ENCODE data around the gene SLC22A8.
"Not testable (repeated sequence)": the region's sequence is repeated elsewhere in the genome, so short reads cannot be mapped to it uniquely, and the experiment has no call there.

The SLC22A8 gene

DNA sequence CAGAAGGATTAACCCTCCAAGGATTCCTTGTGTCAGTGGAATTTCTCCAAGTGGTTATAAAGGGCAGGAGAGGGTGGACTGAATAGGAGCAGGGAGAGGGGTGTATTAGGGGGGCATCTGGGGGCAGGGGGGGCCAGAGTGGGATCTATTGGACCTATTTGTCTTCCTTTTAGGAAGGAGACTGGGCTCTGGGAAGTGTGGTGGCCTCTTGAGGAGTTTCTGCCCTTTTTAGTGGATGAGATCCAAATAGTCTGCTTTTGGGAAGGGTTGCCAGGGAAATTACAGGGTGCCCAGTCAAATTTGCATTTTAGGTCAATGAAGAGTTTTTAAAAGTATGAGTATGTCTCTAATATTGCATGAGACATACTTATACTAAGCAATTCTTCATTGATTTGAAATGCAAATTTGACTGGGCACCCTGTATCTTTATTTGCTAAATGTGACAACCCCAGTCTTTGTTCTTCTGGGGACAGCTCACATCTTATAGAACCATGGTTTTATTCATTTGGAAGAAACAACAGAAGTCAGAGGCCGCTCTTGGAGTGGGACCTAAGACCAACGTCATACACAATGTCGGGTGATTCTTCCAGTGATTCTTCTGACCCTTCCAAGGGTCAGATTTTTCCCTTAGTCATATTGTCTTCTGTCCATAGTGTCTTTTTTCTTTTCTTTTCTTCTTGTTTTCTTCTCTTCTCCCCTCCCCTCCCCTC is 30.4 kb downstream of the SLC22A8 start:
- DNase-seq = peak; percentile 28

DNA sequence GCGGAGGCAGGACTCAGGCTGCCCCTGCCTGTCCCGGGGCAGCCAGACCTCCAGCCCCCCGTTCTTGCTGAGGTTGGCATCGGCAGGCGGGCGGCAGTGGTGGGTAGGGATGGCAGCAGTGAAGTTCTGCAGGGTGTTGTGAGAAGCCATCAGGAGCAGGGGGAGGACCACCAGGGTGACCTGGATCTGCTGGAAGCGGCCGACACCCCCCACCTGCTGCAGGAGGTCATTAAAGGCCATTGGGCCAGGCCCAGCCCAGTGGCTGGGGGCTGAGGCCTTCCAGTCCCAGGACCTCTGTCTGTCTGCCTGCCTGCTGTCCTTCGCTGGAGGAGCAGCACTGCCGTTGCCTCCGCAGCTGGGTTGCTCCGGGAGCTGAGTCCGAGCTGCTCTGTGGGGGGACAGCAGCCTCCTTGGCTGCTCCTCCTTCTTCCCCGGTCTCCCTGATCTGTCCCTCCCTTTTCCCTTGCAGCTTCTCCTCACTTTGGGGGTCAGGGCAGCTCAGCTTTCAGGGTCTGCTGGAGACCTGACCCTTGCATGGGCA is 31.1 kb downstream of the SLC22A8 start, which contains the start of gene SLC22A6:
TSS of gene SLC22A6 (minus strand) at position 517 of the 541 bp plus-strand sequence. CDS start at position 240, 277 bp downstream.
- DNase-seq = no peak

DNA sequence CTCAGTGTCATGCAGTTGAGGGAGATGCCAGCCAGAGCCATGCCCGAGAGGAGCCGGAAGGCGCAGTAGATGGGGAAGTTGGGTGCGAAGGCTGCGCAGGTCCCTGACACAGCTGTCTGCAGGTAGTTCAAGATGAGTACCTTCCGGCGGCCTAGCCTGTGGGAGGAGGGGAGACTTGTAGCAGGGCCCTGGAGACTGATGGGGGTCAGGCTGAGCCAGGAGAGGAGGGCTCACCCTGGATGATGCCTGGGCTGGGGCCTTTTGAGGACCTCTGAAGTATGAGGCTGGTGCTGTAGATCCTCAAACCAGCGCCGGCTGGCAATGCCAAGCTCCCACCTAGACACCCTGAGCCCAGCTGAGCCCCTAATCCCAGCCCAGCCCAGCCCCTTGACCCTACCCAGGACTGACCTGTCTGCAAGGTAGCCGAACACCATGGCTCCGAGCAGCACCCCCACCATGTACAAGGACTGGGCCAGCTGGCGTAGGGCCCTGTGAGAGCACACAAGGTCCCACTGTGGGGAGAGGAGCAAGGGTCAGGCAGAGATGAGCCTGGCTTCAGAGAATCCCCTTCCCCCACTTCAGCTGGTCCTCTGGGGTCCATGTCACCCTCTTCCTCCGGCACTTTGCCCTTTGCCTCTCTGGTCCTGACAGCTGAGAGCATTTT is 32.0 kb downstream of the SLC22A8 start:
- DNase-seq = no peak

DNA sequence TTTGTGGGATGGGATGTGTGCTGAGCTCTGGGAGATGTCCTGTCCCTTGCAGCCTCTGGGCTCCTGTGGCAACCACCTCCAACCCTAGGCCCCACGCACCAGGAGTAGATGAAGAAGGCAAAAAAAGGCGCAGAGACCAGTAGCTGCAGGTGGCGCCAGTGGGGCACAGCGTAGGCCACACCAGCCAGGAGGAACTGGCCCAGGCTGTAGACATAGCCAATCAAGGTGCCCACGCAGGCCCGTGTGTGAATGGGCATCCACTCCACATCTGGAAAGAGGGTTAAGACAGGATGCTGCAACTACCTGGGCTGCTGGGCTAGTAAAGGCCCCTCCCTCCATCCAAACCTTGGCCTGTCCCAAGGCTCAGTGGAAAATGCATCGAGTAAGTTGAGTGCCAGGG is 33.9 kb downstream of the SLC22A8 start:
- no peak for DNase-seq

DNA sequence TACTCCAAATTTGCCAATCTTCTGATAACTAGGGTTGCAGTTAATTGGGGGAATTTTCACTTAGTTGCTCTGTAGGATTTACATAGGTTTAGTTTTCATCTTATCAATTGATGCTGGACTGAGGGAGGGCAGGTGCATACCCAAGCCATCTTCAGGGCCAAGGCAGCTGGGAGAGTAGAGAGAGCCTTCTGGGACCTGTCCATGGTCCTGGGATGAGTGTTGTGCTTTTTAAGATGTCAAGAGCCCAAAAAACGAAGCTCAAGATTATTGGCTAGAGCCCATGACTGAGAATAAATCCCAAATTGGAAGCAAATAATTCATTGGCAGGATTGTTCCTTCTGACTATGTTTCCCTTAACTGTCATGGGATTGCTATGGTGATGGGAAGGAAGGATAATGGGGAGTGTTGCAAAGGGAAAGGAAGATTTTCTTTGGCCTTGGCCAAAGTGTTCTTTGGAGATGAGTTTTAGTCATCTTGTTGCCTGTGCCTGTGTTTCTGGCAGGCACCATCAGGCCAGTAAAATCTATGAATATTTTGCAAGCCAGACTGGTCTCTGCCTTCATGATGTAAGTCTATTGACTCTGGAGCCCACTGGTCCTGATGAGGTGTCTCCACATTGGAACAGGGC is 35.4 kb downstream of the SLC22A8 start:
- DNase-seq = no peak

DNA sequence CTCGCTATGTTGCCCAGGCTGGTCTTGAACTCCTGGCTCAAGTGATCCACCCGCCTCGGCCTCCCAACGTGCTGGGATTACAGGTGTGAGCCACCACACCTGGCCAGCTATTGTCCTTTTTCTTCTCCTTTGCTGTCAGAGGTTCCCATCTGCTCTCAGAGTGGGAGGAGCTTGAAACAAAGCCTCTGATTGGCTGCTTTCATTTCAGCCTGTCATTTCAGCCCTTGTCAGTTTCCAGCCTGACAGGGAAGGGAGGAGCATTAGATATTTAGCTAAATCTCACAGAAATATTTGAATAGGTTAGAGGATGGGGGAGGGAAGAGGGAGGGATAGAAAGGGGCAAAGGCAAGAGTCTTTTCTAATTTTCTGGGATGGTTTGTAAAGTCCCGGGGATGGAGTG is 39.5 kb downstream of the SLC22A8 start:
- DNase-seq = no peak

DNA sequence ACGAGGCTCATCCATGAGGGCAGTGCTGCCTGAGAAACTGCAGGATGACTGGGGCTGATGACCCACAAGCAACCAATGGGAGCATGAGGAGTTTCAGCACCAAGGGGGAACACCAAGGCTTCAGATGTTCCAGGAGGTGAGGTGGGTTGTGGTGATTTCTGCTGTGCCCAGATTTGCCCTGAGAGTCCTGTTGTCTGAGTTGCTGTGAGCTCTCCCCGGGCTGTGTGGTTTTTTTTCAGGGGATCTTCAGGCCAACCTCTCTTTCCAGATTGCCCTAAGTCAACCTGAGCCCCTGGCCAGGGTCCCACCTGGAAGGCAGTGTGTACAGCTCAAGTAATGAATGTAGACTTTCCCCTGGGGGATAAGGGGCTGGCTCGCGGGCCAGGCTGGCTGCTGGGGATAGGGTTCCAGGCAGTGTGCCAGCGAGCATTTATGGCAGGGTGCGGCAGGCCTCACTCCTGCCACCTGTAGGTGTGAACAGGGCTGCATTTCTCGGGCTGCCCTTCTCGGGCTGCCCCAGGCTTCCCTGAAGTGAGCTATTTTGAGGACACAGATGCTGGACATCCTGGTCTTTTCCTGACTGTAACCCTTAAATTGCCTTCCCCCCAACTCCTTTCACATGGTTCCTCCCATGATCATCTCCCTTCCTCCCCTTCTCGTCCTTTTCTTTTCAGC is 40.7 kb downstream of the SLC22A8 start:
- DNase-seq = peak; percentile 39

DNA sequence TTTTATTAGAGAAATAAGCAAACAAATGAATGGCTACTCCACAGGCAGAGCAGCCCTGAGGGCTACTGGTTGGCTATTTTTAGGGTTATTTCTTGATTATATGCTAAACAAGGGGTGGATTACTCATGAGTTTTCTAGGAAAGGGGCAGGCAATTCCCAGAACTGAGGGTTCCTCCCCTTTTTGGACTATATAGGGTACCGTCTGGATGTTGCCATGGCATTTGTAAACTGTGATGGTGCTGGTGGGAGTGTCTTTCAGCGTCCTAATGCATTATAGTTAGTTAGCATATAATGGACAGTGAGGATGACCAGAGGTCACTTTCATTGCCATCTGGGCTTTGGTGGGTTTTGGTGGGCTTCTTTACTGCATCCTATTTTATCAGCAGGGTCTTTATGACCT is 50.1 kb downstream of the SLC22A8 start:
- DNase-seq = no peak

DNA sequence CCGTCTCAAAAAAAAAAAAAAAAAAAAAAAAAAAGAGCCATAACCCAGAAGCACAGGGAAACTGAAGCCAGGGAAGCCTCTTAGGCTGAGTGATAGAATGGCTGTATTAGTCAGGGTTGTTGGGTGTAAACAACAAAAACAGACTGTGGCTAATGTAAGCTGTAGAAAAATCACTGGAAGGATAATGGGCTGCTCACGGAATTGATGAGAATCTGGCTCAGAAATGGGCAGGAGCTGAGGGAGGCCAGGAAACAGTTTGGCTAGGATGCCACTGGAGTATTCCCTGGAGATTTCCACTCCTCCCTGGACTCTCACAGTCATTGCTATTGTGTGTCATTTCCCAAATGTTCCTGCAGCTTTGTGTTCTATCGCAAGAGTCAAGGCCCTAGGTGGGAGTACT is 53.2 kb downstream of the SLC22A8 start:
- no peak for DNase-seq

DNA sequence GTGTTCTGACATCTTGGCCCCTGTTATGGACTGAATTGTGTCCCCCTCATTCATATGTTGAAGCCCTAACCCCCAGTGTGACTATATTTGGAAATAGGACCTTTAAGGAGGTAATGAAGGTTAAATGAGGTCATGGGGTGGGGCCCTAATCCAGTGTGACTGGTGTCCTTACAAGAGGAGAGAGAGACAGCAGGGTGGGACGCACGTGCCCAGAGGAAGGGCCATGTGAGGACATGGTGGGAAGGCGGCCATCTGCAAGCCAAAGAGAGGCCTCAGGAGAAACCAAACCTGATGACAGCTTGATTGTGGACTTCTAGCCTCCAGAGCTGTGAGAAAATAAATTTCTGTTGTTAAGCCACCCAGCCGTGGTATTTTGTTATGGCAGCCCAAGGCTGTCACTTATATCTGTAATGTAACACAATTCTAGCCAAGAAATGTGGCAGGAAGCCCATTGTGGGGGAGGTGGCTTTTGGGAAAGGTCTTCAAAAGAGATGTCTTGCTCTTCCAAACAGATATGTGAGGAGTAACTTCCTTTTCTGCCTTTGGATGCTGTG is 54.5 kb downstream of the SLC22A8 start:
- DNase-seq = no peak

DNA sequence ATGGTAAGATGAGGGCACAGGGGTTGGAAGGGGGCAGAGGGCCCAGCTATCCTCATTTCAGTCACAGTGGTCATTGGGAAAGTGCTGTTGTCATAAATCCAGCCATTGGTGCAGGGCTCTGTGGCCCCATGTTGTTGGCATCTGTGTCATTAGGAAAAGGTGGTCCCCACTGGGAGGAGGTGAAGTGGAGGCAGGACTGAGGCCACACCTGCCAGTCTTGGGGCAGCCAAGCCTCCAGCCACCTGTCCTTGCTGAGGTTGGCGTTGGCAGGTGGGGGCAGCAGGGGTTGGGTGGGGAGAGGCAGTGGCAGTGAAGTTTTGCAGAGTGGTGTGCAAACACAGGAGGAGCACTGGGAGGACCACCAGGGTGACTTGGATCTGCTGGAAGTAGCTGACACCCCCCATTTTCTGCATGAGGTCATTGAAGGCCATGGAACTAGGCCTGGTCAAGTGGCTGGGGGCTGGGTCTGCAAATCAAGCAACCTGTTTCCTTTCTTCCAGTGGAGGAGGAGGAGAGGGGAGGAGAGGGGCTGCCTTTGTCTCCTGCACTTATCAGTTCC is 56.1 kb downstream of the SLC22A8 start:
- DNase-seq = no peak

DNA sequence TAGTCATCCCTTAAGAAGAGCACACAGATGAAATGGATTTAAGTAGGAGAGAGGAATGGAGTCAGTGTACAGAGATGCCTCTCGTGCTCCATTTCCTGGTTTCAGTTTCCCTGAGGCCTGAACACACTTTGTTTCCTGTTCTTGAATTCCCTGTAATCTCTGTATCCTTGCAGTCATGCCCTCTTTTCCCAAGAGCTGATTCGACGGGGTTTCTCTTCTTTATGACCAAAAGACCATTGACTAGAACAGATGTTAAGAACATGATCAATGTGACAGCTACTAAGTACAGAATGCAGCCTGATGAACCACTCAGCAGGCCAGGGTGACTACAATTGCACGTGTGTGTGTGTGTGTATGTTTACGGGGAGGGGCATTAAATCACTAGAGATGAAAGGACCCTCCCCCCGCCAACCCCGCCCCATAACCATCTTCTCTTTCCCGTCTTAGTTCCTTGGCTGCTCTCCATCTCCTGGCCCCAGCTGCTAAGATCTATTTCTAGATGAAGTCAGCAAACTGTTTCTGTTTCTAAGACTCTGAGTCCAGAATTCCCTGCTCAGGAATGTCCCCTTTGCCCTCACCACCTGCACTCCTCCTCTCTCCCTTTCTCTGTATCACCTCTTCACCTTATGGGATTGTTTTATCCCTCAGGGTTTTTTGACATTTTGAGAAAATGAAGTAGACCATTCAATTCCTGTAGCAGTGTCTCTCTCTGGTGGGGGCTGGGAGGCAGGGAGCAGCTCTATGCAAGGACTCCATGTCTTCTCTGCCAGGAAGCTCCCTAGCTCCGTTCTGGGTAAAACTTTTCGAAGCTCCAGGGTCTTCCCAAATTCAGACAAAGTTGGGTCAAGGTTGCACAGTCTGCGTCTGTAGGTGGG is 56.9 kb downstream of the SLC22A8 start:
- DNase-seq = no peak

DNA sequence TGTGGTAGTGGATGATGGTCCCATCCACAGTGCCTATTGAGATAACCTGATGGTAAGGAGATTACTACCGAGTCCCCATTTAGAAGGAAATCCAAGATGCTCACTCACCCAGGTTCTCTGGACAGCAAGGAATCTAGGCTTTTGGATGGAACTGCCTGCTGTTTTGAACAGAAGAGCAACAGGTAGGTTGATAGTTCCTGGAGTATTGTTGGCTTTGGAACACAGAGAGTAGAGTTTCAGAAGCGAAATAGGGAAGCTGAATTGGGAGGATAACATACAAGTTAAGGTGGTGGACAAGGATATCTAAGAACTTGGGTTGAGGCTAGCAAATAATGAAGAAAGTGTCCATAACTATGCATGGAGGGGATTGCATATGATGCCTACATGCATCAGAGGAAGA is 58.5 kb downstream of the SLC22A8 start:
- no peak for DNase-seq

DNA sequence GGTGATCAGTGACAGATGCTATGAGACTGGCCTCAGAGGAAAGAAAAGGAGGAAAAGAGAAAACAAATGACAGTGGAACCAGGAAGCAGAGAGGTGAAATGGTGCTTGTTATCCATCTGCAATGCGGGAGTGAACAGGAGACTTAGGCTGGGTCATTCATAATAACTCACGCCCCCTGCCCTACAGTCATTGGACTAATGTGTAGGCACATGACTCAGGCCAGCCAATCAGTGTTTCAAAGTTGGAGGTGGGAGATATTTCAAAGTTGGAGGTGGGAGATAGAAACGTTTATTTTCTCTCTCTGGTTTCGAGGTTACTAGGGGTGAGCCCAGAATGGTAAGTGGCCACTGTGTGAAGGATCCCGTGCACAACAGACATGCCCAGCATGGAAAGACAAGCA is 61.2 kb downstream of the SLC22A8 start:
- DNase-seq = no peak

DNA sequence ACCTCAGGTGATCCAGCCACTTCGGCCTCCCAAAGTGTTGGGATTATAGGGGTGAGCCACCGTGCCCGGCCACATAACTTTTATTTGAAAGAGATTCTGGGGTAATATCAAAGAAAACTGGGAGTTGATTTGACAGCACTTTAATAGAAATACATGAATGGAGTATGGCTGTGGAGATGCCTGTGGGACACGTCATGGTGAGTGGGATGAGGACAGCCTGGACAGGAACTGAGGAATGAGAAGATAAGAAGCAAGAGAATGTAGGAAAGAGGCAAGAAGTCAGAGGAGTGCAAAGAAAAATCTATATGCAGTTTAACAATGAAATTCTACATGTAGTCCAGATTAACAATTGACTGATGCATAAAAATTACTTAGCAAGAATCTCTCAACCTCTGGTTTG is 61.8 kb downstream of the SLC22A8 start:
- DNase-seq = no peak

DNA sequence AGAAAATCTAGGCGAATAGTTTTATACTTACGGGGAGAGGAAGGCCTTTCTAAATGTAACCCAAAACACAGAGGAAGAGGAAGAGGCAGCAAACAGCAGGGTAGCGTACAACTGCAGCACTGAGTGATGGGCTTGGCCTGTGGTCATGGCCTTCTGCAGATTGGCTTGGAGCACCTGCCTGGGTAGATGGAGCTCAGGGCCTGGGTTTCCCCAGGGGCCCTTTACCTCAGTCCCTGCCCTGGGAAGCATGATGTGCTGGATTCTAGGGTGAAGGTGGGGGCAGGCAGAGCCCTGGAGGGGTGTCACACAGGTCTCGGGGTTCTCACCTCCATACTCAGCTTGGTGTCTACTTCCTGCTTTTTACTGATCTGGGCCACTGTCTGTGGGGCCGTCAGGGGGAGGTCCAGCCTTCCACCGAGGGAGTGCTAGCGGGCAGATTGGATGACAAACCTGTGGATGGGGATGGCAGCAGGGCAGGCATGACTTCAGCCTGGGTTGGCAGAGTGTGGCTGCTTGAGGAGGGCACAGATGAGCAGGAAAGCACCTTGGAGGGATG is 66.8 kb downstream of the SLC22A8 start:
- DNase-seq = no peak

DNA sequence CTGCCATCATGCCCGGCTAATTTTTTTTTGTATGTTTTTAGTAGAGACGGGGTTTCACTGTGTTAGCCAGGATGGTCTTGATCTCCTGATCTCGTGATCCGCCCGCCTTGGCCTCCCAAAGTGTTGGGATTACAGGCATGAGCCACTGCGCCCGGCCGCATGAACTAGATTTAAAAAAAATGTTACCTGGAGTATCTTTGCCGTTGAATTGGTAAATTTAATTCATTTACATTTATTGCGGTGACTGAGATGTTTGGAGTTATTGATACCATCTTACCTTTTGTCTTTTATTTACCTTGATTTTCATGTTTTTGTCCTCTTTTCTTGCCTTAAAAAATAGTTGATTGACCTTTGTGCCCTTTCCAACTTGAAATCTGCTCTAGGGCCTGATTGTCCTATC is 70.1 kb downstream of the SLC22A8 start:
- not testable (repeated sequence) for DNase-seq

Data from NCI-H526 treated with DMSO at 0.1 percent for 48 hours (cell line).